Lower leg skin (tissue), 4 donors: ENCODE measurements around the gene RPTOR. TPM values are rescaled to one million over a fixed set of nuclear protein-coding genes. Genes with fewer than 3 reads are reported as not detected.

Source experiments
- DNase-seq, 2 donors: peaks; one replicate each; pipeline ENCODE4 v3.0.0-alpha.2; 2019; ENCODE audit warnings: low spot score in 2 of 2
- H3K4me3 ChIP-seq: fragments of 200-600 bp; sonication (generic); 2 replicates; pipeline ENCODE4 v1.5.1; 2017; ENCODE audit warnings: mild to moderate bottlenecking, low read depth; ENCODE audit not compliant: poor library complexity, severe bottlenecking
- POLR2A ChIP-seq, 2 donors: fragments of 450-650 bp; IDR thresholded peaks; one replicate each; pipeline ENCODE4 v1.6.1; 2016 to 2017; ENCODE audit warnings: antibody characterized with exemption in 2 of 2, mild to moderate bottlenecking in 1 of 2, moderate library complexity in 1 of 2
- WGBS, 2 donors: methylation state at CpG; one replicate each; pipeline ENCODE4 v1.1.5; 2018; 5-methylcytosine and 5-hydroxymethylcytosine counted together
- intact Hi-C: fragments of 100-400 bp; cut with DNase I; formaldehyde crosslinking; loops from one replicate; pipeline ENCODE4 v1.15.0; 2023; ENCODE audit warnings: low total_unique reads
- total RNA-seq, 4 donors: library from RNA; depleted of rRNA; stranded (reverse); fragments of >200 nt; gene quantifications; one replicate each; pipeline ENCODE4 v1.1.0, GENCODE V29; 2016
- TF ChIP-seq, protein P1 (sequence below), 3 donors: fragments of 450-650 bp; IDR thresholded peaks; one replicate each; pipeline ENCODE4 v1.5.1; 2016; ENCODE audit warnings: antibody characterized with exemption in 3 of 3, mild to moderate bottlenecking in 3 of 3, moderate library complexity in 2 of 3

RPTOR gene
- total RNA-seq, 4 donors from 2014 or later: 30.7 to 68.2 (median 39.8) TPM

DNA sequence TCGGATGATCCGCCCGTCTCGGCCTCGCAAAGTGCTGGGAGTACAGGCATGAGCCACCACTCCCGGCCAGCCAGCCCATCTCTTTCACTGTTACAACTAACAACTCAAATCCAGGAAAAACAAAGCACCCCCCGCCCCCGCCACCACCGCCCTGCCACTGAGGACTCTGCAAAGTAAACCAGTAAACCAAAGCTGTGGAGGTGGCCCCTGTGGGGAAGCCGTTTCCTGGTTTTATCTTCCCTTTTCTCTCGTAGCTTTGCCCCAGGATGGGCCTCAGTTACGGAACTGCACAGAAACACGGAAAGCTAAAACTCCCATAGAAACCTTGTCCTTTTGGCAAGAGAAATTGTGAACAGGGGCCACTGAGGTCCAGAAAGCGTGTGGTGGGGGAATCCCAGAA, 464.5 kb downstream of the RPTOR start:
- intact Hi-C loops: no loop called here
- no peak overlapping the region for H3K4me3 ChIP-seq
- no peak for DNase-seq
- TF ChIP-seq POLR2A (IDR thresholded peaks at IDR 0.05): no peak
- TF ChIP-seq, protein P1, sequence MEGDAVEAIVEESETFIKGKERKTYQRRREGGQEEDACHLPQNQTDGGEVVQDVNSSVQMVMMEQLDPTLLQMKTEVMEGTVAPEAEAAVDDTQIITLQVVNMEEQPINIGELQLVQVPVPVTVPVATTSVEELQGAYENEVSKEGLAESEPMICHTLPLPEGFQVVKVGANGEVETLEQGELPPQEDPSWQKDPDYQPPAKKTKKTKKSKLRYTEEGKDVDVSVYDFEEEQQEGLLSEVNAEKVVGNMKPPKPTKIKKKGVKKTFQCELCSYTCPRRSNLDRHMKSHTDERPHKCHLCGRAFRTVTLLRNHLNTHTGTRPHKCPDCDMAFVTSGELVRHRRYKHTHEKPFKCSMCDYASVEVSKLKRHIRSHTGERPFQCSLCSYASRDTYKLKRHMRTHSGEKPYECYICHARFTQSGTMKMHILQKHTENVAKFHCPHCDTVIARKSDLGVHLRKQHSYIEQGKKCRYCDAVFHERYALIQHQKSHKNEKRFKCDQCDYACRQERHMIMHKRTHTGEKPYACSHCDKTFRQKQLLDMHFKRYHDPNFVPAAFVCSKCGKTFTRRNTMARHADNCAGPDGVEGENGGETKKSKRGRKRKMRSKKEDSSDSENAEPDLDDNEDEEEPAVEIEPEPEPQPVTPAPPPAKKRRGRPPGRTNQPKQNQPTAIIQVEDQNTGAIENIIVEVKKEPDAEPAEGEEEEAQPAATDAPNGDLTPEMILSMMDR (IDR thresholded peaks at IDR 0.05): no peak
- 86 to 96% methylated on average over 14 of the region's 14 CpGs for WGBS, 2 donors

DNA sequence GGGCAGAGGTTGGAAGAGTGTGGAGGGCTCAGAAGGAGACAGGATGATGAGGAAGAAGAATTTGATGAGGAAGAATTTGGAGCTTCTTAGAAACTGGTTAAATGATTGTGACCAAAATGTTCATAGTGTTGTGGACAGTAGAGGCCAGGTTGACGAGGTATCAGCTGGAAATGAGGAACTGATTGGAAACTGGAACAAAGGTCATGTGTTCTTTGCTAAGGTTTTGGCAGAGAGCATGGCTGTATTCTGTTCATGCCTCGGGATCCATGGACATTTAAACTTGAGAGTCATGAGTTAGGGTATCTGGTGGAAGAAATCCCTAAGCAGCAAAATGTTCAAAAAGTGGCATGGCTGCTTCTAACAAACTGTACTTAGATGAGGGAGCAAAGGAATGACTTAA, 466.3 kb downstream of the RPTOR start:
- TF ChIP-seq, protein P1 (IDR thresholded peaks at IDR 0.05): no peak
- no peak for TF ChIP-seq POLR2A (IDR thresholded peaks at IDR 0.05)
- intact Hi-C loops: loop anchor here (10.0 kb wide), 1 partner anchor 484 kb away; no protein-coding TSS in a partner anchor
- WGBS, 2 donors: 87 to 89% methylated on average over 2 of the region's 2 CpGs
- no peak for DNase-seq
- no peak overlapping the region for H3K4me3 ChIP-seq

DNA sequence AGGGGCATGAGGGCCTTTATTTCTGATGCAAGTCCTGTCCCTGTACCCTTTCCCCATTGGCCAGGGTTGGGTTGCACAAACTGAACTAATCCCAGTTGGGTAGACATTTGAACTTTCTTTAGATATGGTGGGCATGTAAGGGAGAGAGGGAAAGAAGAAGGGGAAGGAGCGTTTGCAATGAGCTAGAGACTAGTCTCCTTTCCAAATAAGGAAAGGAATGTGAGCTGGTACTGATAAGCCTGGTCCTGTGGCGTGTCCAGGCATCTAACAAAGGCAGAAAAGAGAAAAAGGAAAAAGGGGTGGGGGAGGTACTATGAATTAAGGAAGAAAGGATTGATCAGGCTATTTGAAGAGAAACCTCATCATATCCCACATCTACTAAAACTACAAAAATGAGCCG, 467.3 kb downstream of the RPTOR start:
- intact Hi-C loops: loop anchor here (10.0 kb wide), 1 partner anchor 483 kb away; no protein-coding TSS in a partner anchor
- DNase-seq: no peak
- TF ChIP-seq POLR2A (IDR thresholded peaks at IDR 0.05): no peak
- TF ChIP-seq, protein P1 (IDR thresholded peaks at IDR 0.05): no peak
- WGBS, 2 donors: 70 to 71% methylated on average over 3 of the region's 3 CpGs
- H3K4me3 ChIP-seq: no peak overlapping the region

DNA sequence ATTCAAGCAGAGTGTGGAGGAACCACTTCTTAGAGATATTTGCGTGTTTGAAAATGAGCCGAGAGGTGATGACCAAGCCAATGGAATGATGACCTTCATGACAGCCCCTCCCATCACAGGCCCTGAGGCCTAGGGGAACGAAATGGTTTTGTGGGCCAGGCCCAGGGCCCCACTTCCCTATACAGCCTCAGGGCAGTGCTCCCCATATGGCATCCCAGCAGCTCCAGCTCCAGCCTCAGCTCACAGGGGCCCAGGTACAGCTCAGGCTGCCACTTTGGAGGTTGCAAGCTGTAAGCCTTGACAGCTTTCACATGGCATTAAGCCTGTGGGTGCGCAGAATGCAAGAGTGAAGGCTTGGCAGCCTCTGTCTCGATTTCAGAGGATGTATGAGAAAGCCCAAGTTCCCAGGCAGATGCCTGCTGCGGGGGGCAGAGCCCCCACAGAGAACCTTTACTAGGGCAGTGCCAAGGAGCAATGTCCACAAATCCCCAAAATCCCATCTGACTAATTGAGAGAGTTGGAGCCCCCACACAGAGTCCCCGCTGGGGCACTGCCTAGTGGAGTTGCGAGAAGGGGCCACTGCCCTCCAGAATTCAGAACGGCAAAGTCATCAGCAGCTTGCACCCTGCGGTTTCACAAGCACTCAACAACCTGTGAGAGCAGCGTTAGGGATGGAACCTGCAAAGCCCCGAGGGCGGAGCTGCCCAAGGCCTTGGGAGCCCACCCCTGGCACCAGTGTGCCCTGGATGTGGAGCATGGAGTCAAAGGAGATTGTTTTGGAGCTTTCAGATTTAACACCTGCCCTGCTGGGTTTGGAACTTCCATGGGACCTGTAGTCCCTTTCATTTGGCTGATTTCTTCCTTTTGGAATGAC, 468.2 kb downstream of the RPTOR start:
- H3K4me3 ChIP-seq: no peak overlapping the region
- DNase-seq: no peak
- intact Hi-C loops: loop anchor here (10.0 kb wide), 1 partner anchor 482 kb away; no protein-coding TSS in a partner anchor
- 87 to 88% methylated on average over 12 to 13 of the region's 13 CpGs for WGBS, 2 donors
- TF ChIP-seq, protein P1 (IDR thresholded peaks at IDR 0.05): no peak
- no peak for TF ChIP-seq POLR2A (IDR thresholded peaks at IDR 0.05)

DNA sequence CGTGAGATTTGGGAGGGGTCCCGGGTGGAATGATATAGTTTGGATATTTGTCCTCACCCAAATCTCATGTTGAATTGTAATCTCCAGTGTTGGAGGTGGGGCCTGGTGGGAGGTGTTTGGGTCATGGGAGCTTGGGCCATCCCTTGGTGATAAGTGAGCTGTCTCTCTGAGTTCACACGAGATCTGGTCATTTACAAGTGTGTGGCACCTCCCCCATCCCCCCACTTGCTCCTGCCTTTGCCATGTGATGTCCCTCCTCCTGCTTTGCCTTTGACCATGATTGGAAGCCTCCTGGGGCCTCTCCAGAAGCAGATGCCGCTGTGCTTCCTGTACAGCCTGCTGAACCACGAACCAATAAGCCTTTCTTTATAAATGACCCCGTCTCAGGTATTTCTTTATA, 469.0 kb downstream of the RPTOR start:
- intact Hi-C loops: loop anchor here (10.0 kb wide), 1 partner anchor 481 kb away; no protein-coding TSS in a partner anchor
- TF ChIP-seq, protein P1 (IDR thresholded peaks at IDR 0.05): no peak
- no peak for TF ChIP-seq POLR2A (IDR thresholded peaks at IDR 0.05)
- 90 to 92% methylated on average over 6 of the region's 6 CpGs for WGBS, 2 donors

More for the DNA sequence above, 469.0 kb downstream of the RPTOR start:
- H3K4me3 ChIP-seq: no peak overlapping the region
- DNase-seq: no peak
